Stimulated activated CD4-positive, alpha-beta T cell treated with anti-CD3 and anti-CD28 coated beads, Interleukin-1b, Interleukin-23, amount 100 ng/mL, for 1 hour (primary cell): ENCODE data around the gene ILKAP.

Experiments
- DNase-seq, 2 donors: peaks; one replicate each; pipeline ENCODE4 v3.0.0-alpha.2; 2020; ENCODE audit warnings: low read depth in 2 of 2

The ILKAP gene

DNA sequence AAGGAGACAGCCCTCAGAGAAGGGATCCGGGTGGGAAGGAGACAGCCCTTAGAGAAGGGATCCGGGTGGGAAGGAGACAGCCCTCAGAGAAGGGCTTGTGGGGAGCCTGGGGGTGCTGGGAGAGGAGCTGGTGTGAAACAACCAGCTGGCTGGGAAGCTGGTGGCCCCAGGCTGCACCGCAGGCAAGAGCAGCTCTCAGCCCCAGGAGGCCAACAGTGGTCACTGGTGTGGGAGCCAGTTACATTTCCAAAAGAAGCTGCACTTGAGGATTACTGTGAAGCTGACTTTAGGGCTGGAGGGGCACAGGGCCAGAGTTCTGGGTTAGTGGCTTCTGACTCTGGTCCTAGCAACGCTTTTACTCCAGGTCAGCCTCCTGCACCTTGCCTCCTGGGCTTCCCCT is 33.1 kb upstream of the ILKAP start:
- no peak for DNase-seq

DNA sequence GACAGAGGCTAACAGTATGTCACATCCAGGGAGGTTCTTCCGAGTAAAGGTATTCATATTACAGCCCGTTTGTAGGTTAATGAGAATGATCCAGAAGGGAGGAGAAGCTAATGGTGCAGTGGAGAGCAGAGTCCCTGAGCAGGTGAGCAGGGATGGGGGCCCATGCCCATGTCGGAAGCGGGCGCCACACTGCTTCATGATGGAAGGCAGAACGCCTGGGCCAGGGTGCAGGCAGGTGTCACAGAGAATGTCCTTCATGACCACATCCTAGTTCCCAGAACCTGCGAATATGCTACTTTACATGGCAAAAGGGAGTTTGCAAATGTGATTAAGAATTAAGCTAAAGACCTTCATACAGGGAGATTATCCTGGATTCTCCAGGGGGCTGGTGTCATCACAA is 32.4 kb upstream of the ILKAP start:
- DNase-seq: no peak

GRCh38 chr2:238235331-238235732 is 31.8 kb upstream of the ILKAP start:
- no peak for DNase-seq

- no peak for DNase-seq
Observed at GRCh38 chr2:238233625-238234024, 30.1 kb upstream of the ILKAP start.

GRCh38 chr2:238231809-238232208 is 28.3 kb upstream of the ILKAP start:
- no peak for DNase-seq

- DNase-seq: peak; percentile 42 to 63
Observed at GRCh38 chr2:238231251-238231793, 27.8 kb upstream of the ILKAP start.

DNA sequence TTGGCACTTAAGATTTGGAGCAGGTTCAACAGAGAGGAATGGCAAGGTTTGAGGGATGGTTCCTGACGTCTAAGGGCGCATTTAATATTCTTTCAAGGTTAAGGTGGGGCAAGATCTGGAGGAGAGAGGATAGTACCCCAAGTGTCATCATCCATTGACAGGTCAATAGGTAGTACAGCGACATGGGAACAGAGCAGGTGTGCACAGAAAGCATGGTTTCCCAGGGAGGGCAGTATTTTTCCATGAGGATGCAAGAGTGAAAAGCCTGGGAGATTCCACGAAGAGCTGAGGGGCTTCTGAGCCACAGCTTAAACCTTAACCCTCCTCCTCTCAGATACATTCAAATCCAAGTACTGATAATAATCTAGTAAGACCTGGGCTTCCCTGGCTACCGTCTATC is 27.2 kb upstream of the ILKAP start:
- no peak for DNase-seq

- no peak for DNase-seq
Observed at GRCh38 chr2:238228700-238229099, 25.2 kb upstream of the ILKAP start.

DNA sequence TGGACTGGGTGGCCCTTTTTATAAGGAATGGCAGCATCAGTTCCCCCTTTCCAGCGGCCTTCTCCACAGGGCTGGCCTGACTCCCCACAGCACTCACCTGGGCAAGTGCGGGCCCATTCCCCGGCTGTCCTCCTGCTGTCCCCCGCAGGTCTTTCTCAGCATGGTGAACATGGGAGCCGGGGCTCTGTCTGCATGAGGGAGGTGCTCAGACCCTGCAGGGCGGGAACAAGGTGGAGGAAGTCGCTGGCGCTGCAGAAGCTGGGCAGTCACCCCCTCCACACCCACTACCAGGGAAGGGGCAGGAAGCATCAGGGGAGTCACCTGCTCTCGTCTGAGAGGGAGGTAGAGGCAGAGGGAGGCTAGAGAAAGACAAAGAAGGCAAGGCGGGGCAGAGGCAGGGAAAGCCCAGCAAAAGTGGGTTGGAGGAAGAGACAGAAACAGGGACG is 24.1 kb upstream of the ILKAP start:
- no peak for DNase-seq

GRCh38 chr2:238226698-238227586 is 23.4 kb upstream of the ILKAP start:
- DNase-seq: no peak

DNA sequence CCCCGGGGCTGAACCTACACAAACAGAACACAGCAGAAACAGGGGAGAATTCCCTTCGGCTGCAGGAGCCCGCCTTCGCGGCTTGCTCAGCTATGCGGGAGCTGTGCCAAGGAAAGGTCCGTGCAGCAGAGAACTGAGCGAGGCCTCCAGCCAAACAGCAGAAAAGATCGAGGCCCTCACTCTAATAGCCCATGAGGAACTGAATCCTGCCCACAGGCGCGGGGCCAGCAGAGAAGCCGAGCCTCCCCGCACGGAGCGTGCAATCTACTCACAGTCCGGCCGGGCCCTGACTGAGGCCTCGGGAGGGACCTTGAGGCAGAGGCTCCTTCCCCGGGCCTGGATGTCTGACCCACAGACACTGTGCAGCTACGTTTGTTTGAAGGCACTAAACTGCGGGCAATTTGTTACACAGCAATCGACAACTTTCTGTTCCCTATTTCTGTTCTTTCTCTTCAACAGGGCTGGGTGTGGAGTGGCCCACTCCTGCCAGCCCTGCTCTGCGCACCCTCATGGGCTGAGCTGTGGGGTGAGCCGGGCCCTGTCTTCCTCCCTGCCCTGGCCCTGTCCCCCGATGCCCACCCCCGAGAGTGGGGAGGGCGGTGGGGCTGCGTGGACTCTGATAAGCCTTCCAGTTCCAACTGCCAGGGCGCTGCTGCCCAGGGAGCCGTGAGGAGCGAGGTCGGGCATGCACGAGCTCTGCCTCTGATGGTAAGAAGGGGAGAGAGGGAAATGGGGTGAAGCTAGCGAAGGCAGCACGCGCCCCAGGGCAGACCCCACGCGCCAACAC is 22.6 kb upstream of the ILKAP start:
- DNase-seq: no peak

DNA sequence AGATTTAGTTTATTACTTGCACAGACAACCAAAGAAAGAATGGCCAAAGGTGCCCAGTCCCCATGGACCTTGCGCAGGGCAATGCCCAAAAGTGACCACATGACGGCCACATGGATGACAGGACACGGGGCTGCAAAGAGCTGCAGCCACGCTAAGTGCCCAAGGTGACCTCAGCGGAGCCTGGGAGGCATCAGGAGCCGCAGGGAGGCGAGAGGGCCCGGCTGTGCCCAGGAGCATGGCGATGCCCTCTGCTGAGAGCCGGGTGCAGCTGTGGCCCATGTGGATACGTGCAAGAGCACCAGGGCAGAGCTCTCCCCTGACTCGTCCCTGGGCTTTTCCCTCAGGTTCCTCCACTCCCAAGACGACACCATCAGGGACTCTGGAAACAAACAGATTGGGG is 21.6 kb upstream of the ILKAP start:
- no peak for DNase-seq

- no peak for DNase-seq
Observed at GRCh38 chr2:238224356-238225035, 21.0 kb upstream of the ILKAP start.

- no peak for DNase-seq
Observed at GRCh38 chr2:238220892-238221521, 17.5 kb upstream of the ILKAP start.

DNA sequence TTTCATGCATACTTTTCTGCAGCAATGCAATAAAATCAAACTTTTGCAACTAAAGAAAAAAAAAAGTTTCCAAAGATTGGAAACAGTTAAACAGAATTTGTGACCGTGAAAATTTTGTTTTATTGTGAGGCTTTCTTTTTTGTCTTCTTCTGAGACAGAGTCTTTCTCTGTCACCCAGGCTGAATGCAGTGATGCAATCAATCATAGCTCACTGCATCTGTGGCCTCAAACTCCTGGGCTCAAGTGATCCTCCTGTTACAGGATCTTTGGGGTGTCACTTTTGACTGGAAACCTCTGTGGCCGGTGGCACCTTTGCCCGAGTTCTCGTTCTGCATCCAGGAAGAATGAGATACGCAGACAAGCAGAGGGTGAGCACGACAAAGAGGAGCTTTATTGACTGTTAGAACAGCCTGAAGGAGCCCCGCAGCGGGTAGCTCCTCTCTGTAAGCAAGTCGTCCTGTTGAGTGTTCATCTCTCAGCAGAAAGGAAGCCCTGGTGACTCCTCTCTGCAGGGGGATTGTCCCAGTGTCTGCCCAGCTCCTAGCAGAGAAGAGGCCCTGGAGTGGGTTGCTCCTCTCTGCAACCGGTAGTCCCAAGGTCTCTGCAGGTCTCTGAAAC is 16.9 kb upstream of the ILKAP start:
- no peak for DNase-seq

- no peak for DNase-seq
Observed at GRCh38 chr2:238216651-238217184, 13.2 kb upstream of the ILKAP start.

DNA sequence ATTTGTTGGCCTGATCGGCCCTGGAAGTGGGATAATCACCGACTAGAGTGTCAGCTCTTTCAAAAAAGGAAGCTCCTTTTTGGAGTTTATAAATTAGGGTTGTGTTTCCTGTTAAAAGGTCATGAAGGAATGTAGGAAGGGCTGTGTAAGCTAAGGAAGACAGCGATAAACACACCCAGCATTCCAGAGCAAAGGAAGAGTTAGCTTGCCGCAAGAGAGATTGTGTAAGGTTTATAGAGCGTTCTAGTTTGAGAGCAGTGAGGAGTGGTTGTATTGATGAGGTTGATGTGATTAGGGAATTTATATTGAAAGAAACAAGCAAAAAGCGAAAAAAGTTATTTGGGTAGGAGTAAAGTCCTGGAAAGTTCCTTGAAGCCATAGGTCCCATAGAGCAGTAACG is 3.5 kb upstream of the ILKAP start:
- DNase-seq: no peak

GRCh38 chr2:238203973-238204683 is 633 bp upstream of the ILKAP start:
- no peak for DNase-seq

- DNase-seq: no peak
Observed at GRCh38 chr2:238202326-238203093, 985 bp downstream of the ILKAP start.
